Stimulated activated CD4-positive, alpha-beta T cell treated with anti-CD3 and anti-CD28 coated beads, Interleukin-2, amount 100 ng/mL, for 4 hours (primary cell): ENCODE data around the gene CNBD2.
"Not testable (repeated sequence)": the region's sequence is repeated elsewhere in the genome, so short reads cannot be mapped to it uniquely, and the experiment has no call there.

Experiments used
- DNase-seq: peaks from one replicate; pipeline ENCODE4 v3.0.0-alpha.2; 2020; ENCODE audit warnings: low read depth

Gene CNBD2

DNA sequence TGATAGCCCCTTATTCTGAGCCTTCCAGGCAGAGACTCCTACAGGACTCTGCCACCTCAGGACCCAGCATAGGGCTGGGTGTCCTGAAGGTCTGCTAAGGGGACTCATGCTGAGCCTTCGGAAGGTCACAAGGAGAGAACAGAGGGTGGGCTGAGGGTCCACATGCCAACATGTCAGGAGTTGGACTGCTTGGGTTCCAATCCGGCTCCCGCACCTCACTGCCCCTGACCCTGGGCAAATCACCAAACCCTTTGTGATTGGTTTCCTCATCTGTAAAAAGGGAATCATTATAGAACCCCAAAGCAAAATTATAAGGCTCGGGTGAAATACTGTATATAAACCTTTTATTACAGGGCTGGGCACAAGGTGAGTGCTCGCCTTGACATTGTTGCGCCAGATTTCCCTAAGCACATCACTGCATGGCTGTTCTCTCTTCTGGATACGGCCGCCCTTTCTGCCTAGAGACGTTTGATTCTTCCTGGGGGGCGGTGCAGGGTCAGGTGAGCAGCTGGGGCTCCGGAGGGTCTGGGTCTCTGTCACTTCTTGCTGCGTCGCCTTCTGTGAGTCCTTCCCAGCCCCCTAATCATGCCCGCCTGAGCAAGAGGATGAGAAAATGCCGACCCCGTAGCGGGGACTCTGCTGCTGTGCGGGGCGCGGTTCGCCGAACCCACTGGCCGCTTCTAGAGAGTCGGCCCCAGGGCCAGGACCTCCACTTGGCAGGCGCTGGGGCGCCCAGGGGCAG, 95.7 kb downstream of the CNBD2 start:
- DNase-seq, result no peak

GRCh38 chr20:36064658-36065426, 96.5 kb downstream of the CNBD2 start:
- peak; percentile 85 for DNase-seq

- DNase-seq, result no peak
Observed at GRCh38 chr20:36065427-36065998, 97.1 kb downstream of the CNBD2 start.

GRCh38 chr20:36066777-36067176, 98.4 kb downstream of the CNBD2 start:
- no peak for DNase-seq

GRCh38 chr20:36068526-36068925, 100.1 kb downstream of the CNBD2 start:
- not testable (repeated sequence) for DNase-seq

DNA sequence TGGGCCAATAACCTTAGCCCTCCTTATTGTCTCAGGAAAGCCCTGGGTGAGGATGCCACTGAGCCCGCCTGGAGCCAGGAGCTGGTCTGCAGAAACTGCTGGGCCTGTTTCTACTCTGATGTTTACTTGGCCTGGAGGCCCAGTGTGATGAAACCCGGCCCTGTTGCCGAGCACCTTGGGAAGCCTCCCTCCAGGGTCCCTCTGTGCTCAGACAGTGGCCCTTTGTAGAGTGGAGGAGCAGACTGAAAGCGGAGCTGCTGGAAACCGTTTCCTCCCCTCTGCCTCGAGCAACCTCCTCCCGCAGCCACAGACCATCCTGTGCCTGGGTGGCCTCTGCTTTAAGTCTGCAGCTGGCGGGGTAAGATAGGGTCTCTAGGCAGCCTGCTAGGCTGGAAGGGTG, 102.1 kb downstream of the CNBD2 start:
- no peak for DNase-seq

DNA sequence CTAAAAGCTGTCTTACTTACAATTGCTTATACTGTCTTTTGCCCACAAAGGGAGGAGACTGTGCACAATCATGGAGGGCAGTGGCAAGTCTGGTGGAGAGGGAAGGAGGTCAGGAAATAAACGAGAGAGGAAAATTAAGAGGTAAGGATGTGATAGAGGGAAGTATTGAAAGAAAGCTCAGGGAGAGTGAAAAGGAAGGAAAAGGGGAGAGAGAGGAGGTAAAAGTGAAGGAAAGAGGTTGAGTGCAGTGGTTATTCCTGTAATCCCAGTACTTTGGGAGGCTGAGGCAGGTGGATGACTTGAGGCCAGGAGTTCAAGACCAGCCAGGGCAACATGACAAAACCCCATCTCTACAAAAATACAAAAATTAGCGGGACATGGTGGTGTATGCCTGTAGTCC, 103.5 kb downstream of the CNBD2 start:
- DNase-seq, result no peak

DNA sequence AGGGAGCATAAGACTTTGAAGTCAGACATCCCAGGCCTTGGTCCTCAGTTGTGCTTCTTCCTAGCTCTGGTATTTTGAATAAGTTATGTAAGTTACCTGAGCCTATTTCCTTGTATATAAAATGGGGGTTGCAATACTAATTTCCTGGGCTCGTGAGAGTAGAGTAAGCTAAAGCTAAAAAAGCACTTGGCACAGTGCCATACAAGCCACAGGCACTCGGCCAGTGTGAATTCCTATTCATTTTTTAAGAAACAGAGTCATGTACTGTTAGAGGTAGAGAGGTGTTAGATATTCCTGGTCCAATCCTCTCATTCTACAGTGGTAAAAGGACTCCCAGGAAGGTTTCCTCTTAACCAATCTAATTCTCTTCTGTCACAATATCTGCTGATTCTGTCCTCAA, 106.6 kb downstream of the CNBD2 start:
- DNase-seq, result no peak

DNA sequence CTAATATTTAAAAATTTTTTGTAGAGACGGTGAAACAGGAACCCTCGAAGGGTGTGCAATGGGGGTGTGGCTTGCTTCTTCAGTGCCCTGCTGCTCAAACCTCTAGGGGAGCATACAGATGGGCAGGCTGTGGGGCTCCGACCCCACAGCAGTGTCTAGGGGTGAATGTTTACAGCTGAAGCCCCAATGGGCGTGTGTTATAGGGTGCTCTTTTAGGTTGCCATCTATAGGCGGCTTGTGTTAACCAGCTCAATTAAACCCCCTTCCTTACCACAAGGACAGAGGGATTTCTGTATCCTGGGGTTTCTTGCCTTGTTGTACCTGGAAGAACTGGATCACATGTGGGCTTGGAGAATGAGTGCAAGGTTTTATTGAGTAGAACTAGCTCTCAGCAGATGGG, 109.4 kb downstream of the CNBD2 start:
- DNase-seq, result not testable (repeated sequence)

DNA sequence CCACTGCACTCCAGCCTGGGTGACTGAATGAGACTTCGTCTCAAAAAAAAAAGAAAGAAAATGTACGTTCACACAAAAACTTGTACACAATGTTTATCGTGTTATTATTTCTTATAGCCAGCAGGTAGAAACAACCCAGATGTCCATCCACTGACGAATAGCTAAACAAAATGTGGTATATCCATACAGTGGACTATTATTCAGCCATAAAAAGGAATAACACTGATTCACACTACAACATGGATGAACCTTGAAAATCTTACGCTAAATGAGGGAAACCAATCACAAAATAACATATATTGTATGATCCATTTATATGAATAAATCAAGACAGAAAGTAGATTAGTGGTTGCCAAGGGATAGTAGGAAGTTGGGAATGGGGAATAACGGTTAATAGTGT, 111.1 kb downstream of the CNBD2 start:
- DNase-seq, result no peak

DNA sequence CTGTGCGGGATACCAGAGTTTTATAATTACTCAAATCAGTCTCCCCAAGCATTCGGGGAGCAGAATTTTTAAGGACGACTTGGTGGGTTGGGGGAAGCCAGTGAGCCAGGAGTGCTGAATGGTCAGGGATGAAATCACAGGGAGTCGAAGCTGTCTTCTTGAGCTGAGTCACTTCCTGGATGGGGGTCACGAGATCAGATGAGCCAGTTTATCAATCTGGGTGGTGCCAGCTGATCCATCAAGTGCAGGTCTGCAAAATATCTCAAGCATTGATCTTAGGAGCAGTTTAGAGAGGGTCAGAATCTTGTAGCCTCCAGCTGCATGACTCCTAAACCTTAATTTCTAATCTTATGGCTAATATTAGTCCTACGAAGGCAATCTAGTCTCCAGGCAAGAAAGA, 111.6 kb downstream of the CNBD2 start:
- not testable (repeated sequence) for DNase-seq
